ENCODE results near the gene FCRL1.

FCRL1 gene, protein sequence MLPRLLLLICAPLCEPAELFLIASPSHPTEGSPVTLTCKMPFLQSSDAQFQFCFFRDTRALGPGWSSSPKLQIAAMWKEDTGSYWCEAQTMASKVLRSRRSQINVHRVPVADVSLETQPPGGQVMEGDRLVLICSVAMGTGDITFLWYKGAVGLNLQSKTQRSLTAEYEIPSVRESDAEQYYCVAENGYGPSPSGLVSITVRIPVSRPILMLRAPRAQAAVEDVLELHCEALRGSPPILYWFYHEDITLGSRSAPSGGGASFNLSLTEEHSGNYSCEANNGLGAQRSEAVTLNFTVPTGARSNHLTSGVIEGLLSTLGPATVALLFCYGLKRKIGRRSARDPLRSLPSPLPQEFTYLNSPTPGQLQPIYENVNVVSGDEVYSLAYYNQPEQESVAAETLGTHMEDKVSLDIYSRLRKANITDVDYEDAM
- long read RNA-seq, donor 1, result 0 reads
- long read RNA-seq, donor 2, result 0 reads
- long read RNA-seq, donor 3, result 0 reads
- long read RNA-seq, donor 4, result 0 reads
- long read RNA-seq, donor 5, result 0 reads
- long read RNA-seq, donor 6, result 0 reads
- long read RNA-seq, donor 7, result 0 reads
- long read RNA-seq, donor 8, result 0 reads

- DNase-seq, result no peak
These were observed at the start of gene FCRL1 for GRCh38 chr1:157819896-157820295. TSS of gene FCRL1 (minus strand) at chr1:157820120. CDS start at chr1:157820037, 83 bp downstream.

- no peak for DNase-seq
These were observed 48.7 kb upstream of the FCRL1 start for GRCh38 chr1:157868654-157869053.

DNA sequence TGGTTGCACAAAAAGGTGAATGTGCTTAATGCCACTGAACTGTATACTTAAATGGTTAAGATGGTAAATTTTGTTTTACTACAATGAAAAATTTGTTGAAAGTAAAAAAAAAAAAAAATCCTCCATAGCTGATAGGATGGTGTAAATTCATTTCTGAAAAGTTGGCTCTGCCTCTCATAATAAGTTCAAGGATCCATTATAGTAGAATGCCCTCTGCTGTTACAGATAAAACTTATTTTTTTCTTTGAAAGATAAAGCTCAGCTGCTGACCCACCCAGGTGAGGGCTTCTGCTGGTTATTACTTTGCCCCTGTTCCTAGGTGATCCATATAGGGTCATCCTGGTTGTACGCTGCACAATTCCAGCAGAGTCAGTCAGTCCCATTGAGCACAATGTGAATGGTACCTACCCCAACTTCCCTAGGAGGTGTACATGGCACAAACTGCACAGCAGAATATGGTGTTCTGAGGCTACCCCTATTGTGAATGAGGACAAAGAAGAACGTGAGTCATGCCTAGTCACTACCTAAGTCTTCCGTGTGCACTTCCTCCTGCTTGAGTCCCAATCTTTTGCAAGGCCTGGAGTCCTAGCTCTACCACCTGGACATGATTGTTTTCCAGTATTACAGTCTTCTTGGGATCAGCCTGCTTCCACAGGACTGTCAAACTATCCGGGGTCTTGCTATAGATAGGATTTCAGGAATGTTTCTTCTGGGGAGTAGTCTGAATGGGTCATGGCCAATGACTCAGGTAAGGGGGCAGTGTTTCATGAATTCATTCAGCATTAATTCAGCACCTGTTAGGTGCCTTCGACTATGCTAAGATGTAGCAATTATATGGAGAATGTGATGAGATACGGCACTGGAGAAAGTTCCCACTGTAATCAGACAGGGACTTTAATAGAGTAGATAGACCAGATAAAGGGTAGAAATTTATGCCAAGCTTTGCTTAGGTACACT, 42.5 kb upstream of the FCRL1 start:
- DNase-seq, result no peak

DNA sequence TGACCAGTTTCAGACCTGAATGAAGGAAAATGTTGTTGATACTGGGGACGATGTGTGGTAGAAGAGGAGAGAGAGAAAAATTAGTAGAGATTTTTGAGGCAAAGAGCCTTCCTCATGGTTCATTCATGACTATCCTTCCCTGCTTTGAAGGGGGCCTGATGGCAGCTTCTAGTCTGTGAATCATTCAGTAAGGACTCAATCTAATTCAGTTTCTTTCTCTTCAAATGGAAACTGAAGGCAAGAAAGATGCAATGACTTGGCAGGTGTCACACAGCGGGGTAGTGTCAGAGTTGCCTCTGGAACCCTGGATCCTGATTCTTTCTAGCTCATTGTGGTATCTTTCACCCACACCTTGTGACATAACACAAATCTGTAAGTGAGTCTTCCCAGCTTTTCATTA, 36.6 kb upstream of the FCRL1 start:
- no peak for DNase-seq

DNA sequence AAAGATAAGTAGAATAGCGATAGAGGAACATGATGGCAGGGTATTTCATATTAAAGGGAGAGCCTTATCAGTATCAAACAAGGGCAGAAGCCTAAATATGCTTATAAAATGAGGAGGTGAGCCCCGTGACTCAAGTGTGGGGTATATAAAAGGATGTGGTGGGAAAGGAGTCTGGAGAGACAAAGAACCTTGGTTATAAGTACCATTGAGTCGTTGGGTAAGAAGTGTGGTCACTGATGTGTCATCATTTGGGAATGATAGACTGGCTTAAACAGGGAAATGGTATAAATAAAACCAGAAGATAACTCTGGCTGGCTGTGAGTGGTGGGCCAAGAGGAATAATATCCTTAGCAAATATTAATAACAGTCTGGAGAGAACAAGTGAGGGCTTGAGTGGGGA, 32.6 kb upstream of the FCRL1 start:
- DNase-seq, result no peak

DNA sequence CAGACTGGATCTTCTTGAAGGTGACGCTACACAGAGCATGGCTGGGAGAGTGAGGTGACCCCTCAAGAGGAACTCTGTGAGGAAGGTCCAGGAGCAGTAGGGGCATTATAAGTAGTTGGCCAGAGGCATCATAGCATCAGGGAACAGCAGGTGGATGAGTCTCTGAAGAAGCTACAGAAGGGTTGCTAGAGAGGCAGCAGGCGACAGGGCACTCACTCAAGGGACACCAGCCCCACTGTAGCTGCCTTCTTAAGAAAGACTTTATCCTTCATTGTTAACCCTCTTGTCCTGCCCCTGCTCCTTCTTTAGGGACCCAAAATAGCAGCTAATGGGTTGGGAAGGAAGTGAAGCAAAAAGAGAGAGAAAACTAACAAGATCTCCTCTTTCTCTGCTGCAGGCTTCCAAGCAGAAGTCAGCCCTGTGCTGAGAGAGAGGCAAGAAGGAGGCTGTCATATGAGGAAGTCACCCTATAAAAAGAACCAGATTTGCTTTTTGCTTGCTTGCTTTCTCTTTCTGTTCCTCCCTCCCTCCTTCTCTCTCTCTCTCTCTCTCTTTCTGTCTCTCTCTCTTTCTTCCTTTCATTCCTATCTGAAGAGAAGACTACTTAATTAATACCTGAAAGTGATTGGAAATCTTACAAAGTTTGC, 29.4 kb upstream of the FCRL1 start:
- DNase-seq, result no peak

DNA sequence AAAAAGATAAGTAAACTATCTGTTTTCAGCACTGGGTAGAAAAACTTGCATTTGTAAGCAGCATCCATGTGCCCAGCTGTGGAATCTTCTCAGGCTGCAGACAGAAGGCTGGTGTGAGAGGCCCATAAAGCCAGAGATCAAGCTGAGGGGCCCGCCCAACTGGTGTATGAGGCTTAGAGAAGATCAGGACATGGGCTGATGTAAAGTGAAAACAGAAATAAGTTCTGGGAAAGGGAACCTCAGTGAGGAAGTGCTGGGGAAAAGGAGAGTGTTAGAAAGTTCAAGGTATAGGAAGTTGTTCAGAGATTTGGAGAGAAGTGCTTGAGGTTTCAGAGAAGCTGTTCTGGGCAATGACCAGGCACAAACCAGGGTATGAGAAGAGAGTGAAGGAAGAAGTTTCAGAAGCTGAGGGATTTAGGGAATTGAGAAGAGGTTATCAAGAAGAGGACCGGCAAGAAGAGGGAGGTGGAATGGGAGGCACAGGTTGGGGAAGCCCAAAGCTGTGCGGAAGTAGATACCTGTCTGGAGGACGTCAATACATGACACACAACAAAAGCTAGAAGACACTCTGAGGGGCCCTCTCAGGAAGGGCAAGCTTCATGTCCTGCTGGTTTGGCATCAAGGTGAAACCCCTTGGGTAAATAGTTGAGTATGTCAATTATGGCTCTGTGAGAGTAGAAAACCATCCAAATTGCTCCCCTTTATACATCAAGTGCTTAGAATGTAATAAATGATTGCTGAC, 24.3 kb upstream of the FCRL1 start:
- no peak for DNase-seq

GRCh38 chr1:157842939-157843338, 23.0 kb upstream of the FCRL1 start:
- no peak for DNase-seq

DNA sequence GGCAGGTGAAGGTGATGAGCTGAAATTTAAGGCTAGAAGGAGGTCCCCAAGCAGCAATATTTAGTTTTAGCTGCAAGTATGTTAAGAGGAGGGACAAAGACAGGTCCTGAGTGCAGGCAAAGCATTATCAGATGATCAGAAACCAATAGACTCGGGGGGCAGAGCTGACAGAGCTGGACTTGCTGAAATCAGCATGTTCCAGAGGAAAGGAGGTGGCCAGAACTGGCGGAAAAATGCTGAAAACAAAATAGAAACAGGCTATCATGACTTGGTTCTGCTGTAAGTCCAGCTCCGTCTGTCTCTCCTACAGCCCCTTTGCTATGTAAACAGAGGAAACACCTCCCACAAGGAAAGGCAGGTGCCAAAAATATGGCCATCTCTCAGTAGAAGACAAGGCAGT, 21.8 kb upstream of the FCRL1 start, which contains the start of gene CD5L:
CD5L (minus strand) TSS at position 101 of the 400 bp plus-strand sequence. CDS start 107 bp downstream, outside the sequence.
- DNase-seq, result no peak

- no peak for DNase-seq
These were observed 19.0 kb upstream of the FCRL1 start for GRCh38 chr1:157838966-157839365.

DNA sequence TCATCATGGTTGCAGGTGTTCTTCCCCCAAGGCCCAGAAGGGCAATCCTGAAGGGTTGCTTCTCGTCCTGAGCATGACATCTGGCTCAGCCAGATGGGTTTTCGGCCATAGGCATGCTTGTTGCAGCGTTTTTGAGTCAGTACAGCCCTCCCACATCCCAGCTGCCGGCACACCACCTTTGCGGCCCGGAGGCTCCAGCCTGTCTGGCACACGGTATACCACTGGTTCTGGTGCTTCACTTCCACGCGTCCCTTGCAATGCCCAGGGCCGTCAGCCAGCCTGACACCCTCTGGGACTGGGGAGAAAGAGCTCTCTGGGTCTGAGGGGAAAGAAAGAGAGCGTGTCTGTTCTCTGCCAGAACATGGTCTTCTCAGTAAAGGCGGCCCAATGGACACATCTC, 14.5 kb upstream of the FCRL1 start:
- DNase-seq, result no peak

- no peak for DNase-seq
These were observed 13.2 kb upstream of the FCRL1 start for GRCh38 chr1:157833145-157833544.

GRCh38 chr1:157831968-157832626, 12.2 kb upstream of the FCRL1 start:
- no peak for DNase-seq

GRCh38 chr1:157830887-157831286, 11.0 kb upstream of the FCRL1 start:
- no peak for DNase-seq

- DNase-seq, result no peak
These were observed 9.8 kb upstream of the FCRL1 start for GRCh38 chr1:157829711-157830110.

- no peak for DNase-seq
These were observed 9.3 kb upstream of the FCRL1 start for GRCh38 chr1:157829210-157829609.

DNA sequence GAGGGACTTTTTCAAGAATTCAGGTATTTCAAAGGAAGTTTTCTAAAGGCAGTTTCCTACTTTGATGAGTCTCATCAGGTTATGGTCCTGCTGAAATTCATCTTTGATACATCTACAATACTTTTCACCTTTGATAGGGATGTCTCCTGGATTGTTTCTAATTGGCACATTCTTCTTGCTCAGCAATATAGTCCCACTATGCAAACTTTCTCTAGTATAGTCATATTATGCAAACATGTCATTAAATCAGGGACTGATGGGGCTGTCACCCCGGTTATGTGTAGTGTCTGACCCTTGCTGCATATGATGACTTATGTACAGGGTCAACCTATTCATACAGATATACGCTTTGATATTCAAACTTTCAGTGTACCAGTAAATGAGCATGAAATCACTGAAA, 379 bp upstream of the FCRL1 start:
- DNase-seq, result no peak

- DNase-seq, result no peak
These were observed 705 bp downstream of the FCRL1 start for GRCh38 chr1:157819215-157819614.

DNA sequence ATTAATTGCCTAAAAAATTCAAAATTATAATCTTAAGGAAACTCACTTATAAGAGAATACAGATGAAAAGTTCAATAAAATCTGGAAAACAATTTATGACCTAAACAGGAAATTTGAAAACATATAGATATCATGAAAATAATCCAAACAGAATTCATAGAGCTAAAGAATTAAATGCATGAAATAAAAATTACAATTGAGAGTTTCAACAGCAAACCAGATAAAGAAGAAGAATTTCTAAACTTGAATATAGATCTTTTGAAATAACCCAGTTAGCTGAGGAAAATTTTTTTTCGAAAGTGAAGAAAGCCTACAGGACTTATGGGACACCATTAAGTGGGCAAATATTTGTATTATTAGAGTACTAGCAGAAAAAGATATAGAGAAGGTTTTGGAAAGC, 6.7 kb downstream of the FCRL1 start:
- no peak for DNase-seq

- no peak for DNase-seq
These were observed 13.3 kb downstream of the FCRL1 start for GRCh38 chr1:157806431-157807149.
